NCI-H82 treated with DMSO at 0.1 percent for 48 hours (cell line): ENCODE results near the gene TAS2R19.

ENCODE experiments used
- DNase-seq: peaks from one replicate; lab custom pipeline; 2025; ENCODE audit not compliant: unreplicated experiment; lab: John Stamatoyannopoulos, UW

The TAS2R19 gene

GRCh38 chr12:10994307-10994706, 28.1 kb downstream of the TAS2R19 start:
- DNase-seq: no peak

- no peak for DNase-seq
Observed at GRCh38 chr12:10989107-10989506, 33.3 kb downstream of the TAS2R19 start.

GRCh38 chr12:10986812-10987211, 35.6 kb downstream of the TAS2R19 start, which contains the start of gene TAS2R50:
TSS of gene TAS2R50 (minus strand) at chr12:10986912. CDS start at chr12:10986860, 52 bp downstream.
- no peak for DNase-seq

- no peak for DNase-seq
Observed at GRCh38 chr12:10982244-10982643, 40.2 kb downstream of the TAS2R19 start.

- no peak for DNase-seq
Observed at GRCh38 chr12:10974965-10975364, 47.5 kb downstream of the TAS2R19 start.
